ENCODE measurements around the gene ABHD2.

DNA sequence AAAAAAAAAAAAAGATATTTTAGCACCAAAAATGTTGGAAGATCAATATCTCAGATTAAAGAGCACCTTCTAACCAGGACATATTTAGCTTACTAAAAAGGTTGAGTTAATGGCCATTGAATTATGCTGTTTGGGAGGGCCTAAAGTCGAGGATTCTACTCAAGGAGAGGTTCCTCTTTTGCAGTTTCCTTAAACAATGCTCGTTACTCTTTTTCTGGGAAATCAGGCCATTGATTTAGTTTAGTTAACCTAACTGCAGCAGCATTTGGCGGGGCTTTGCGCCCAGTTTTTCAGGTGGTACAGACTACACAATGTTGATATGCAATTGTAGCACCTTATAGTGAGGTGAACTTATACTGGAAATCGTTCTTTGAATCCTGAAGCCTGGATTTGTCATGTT is 6.8 kb downstream of the ABHD2 start:
- TF ChIP-seq, protein P1, sequence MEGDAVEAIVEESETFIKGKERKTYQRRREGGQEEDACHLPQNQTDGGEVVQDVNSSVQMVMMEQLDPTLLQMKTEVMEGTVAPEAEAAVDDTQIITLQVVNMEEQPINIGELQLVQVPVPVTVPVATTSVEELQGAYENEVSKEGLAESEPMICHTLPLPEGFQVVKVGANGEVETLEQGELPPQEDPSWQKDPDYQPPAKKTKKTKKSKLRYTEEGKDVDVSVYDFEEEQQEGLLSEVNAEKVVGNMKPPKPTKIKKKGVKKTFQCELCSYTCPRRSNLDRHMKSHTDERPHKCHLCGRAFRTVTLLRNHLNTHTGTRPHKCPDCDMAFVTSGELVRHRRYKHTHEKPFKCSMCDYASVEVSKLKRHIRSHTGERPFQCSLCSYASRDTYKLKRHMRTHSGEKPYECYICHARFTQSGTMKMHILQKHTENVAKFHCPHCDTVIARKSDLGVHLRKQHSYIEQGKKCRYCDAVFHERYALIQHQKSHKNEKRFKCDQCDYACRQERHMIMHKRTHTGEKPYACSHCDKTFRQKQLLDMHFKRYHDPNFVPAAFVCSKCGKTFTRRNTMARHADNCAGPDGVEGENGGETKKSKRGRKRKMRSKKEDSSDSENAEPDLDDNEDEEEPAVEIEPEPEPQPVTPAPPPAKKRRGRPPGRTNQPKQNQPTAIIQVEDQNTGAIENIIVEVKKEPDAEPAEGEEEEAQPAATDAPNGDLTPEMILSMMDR (IDR thresholded peaks at IDR 0.05), result no peak
- no peak for TF ChIP-seq POLR2A (IDR thresholded peaks at IDR 0.05)

Data from ovary (tissue), 3 donors.